Activated CD4-positive, alpha-beta T cell treated with anti-CD3 and anti-CD28 coated beads for 4 hours (primary cell): ENCODE results near the gene SELENOP.
A peak's percentile ranks its signal among the peaks of the same experiment; 100 is the strongest.

ENCODE experiments used
- DNase-seq, 2 donors: peaks; one replicate each; pipeline ENCODE4 v3.0.0-alpha.2; 2020

SELENOP gene

GRCh38 chr5:42798284-42799240, 13.1 kb downstream of the SELENOP start:
- no peak for DNase-seq

- DNase-seq = no peak
Measured at GRCh38 chr5:42791151-42791550, 20.5 kb downstream of the SELENOP start.

GRCh38 chr5:42787845-42788244, 23.8 kb downstream of the SELENOP start:
- no peak for DNase-seq

GRCh38 chr5:42787073-42787472, 24.6 kb downstream of the SELENOP start:
- no peak for DNase-seq

GRCh38 chr5:42785756-42786155, 25.9 kb downstream of the SELENOP start:
- DNase-seq = no peak

GRCh38 chr5:42784132-42784531, 27.6 kb downstream of the SELENOP start:
- DNase-seq = no peak

- DNase-seq = no peak
Measured at GRCh38 chr5:42781584-42781983, 30.1 kb downstream of the SELENOP start.

GRCh38 chr5:42779083-42779482, 32.6 kb downstream of the SELENOP start:
- no peak for DNase-seq

- no peak for DNase-seq
Measured at GRCh38 chr5:42772265-42772993, 39.3 kb downstream of the SELENOP start.

GRCh38 chr5:42770003-42770402, 41.7 kb downstream of the SELENOP start:
- DNase-seq = no peak

GRCh38 chr5:42768106-42768504, 43.6 kb downstream of the SELENOP start:
- DNase-seq = no peak

GRCh38 chr5:42767491-42768105, 44.1 kb downstream of the SELENOP start:
- no peak for DNase-seq

GRCh38 chr5:42761791-42762190, 49.9 kb downstream of the SELENOP start:
- DNase-seq = no peak

- no peak for DNase-seq
Measured at GRCh38 chr5:42760426-42760825, 51.3 kb downstream of the SELENOP start.

GRCh38 chr5:42759456-42759855, 52.2 kb downstream of the SELENOP start:
- no peak for DNase-seq

- peak; percentile 40 to 56 for DNase-seq
Measured at GRCh38 chr5:42756606-42757601, 54.8 kb downstream of the SELENOP start, which contains the start of gene CCDC152. Gene CCDC152, plus strand, starts transcription at chr5:42756818. Its CDS starts 2,304 bp downstream, at chr5:42759122.

GRCh38 chr5:42753099-42753498, 58.6 kb downstream of the SELENOP start:
- no peak for DNase-seq

- DNase-seq = no peak
Measured at GRCh38 chr5:42751044-42751443, 60.6 kb downstream of the SELENOP start.

GRCh38 chr5:42750507-42750906, 61.2 kb downstream of the SELENOP start:
- DNase-seq = no peak
